ENCODE results near the gene U2AF2.

U2AF2 gene

GRCh38 chr19:55624109-55625003 is 30.5 kb upstream of the U2AF2 start, which contains the start of gene ZNF784 (continued):
- TF ChIP-seq ZBTB11 (tag by site-specific recombination; conservative IDR thresholded peaks at IDR 0.05; ENCODE audit: low read depth), result 0 out of 2 replicates have a peak, but pooled peaks have one; percentile 31
- peak; percentile 75 for TF ChIP-seq ZNF629 (tag by site-specific recombination; IDR thresholded peaks at IDR 0.05)
- TF ChIP-seq PATZ1 (tag by site-specific recombination; IDR thresholded peaks at IDR 0.05), result peak; percentile 44
- 0 out of 2 replicates have a peak, but pooled peaks have one; percentile 40 for TF ChIP-seq ZNF501 (tag by site-specific recombination; IDR thresholded peaks at IDR 0.05)
- 0 out of 2 replicates have a peak, but pooled peaks have one; percentile 23 for TF ChIP-seq ZNF843 (tag by site-specific recombination; IDR thresholded peaks at IDR 0.05)
- 0 out of 2 replicates have a peak, but pooled peaks have one; percentile 30 for TF ChIP-seq ZNF660 (tag by site-specific recombination; IDR thresholded peaks at IDR 0.05)
- 0 out of 2 replicates have a peak, but pooled peaks have one; percentile 29 for TF ChIP-seq YY2 (tag by site-specific recombination; IDR thresholded peaks at IDR 0.05)
- no peak for TF ChIP-seq ZNF510 (tag by site-specific recombination; IDR thresholded peaks at IDR 0.05; ENCODE audit: insufficient replicate concordance)
- TF ChIP-seq ZBTB26 (tag by site-specific recombination; optimal IDR thresholded peaks at IDR 0.05), result peak; percentile 15
- TF ChIP-seq KLF1 (tag by site-specific recombination; IDR thresholded peaks at IDR 0.05), result peak; percentile 82
- no peak for TF ChIP-seq ZNF791 (tag by site-specific recombination; IDR thresholded peaks at IDR 0.05)
- TF ChIP-seq ZNF354C (tag by site-specific recombination; IDR thresholded peaks at IDR 0.05; ENCODE audit: borderline replicate concordance, low read depth), result no peak
- 0 out of 2 replicates have a peak, but pooled peaks have one; percentile 8 for TF ChIP-seq SCRT2 (tag by site-specific recombination; IDR thresholded peaks at IDR 0.05)
- no peak for TF ChIP-seq WT1 (tag by site-specific recombination; IDR thresholded peaks at IDR 0.05)
- no peak for TF ChIP-seq ZNF571 (tag by site-specific recombination; IDR thresholded peaks at IDR 0.05)
- peak; percentile 83 for TF ChIP-seq ZNF335 (tag by site-specific recombination; conservative IDR thresholded peaks at IDR 0.05)
- TF ChIP-seq ZFP69B (tag by site-specific recombination; IDR thresholded peaks at IDR 0.05), result 0 out of 2 replicates have a peak, but pooled peaks have one; percentile 15
- peak; percentile 82 for TF ChIP-seq ZNF341 (tag by site-specific recombination; IDR thresholded peaks at IDR 0.05; ENCODE audit: low read depth)

GRCh38 chr19:55625004-55625326 is 29.9 kb upstream of the U2AF2 start:
- POLR2A ChIA-PET, result interaction anchor here (0.6 to 9.1 kb wide), 35 partner anchors 8 to 1161 kb away, joined by 3 to 75 read pairs (median 4); partner anchors contain the start of genes CCDC106, DNAAF3, FIZ1 and ISOC2
- Histone ChIP-seq H3K9me3 (ENCODE audit: control insufficient read depth, insufficient read depth, low read depth, low read length) (no peaks in the 10 kb centered on the region), H3K4me1 (ENCODE audit: control insufficient read depth, insufficient read depth, low read length) (peaks cover 5% of the 10 kb centered on the region), H3K36me3 (ENCODE audit: control insufficient read depth in 2 of 2, insufficient read depth in 1 of 2, low read length in 2 of 2) (peaks cover 0 to under 1% of the 10 kb centered on the region in 2 experiments; a peak in 1 of 3 replicates), H3K4me3 (ENCODE audit: low read depth, low read length) (peak overlapping the region; percentile 88), H3K27ac (ENCODE audit: extremely low read depth, low read depth, low read length) (peak overlapping the region; percentile 10; the same call in 1 of the 2 replicates)
- CTCF ChIA-PET, result interaction anchor here (0.5 to 5.3 kb wide), 21 partner anchors 8 to 608 kb away, joined by 3 to 30 read pairs (median 5); partner anchors contain the start of gene ZNF865
- TF ChIP-seq ZNF335 (tag by site-specific recombination; conservative IDR thresholded peaks at IDR 0.05) (peak; percentile 7; the same call in 1 of the 2 replicates), HIC1 (tag by site-specific recombination; IDR thresholded peaks at IDR 0.05) (no peak), ZNF239 (tag by site-specific recombination; IDR thresholded peaks at IDR 0.05) (no peak), SCRT2 (tag by site-specific recombination; IDR thresholded peaks at IDR 0.05) (0 out of 2 replicates have a peak, but pooled peaks have one; percentile 1), SP7 (tag by site-specific recombination; IDR thresholded peaks at IDR 0.05) (peak; percentile 2; the same call in 1 of the 2 replicates), ZNF692 (tag by site-specific recombination; IDR thresholded peaks at IDR 0.05) (no peak), GLIS1 (tag by site-specific recombination; IDR thresholded peaks at IDR 0.05) (0 out of 2 replicates have a peak, but pooled peaks have one; percentile 12), SCRT1 (tag by site-specific recombination; IDR thresholded peaks at IDR 0.05; ENCODE audit: borderline replicate concordance) (no peak), ZNF248 (tag by site-specific recombination; IDR thresholded peaks at IDR 0.05) (no peak)

Data from HEK293 (cell line).